Thymus (tissue), 11 donors: ENCODE results near the gene FBXO3. TPM values are rescaled to one million over a fixed set of nuclear protein-coding genes. Genes with fewer than 3 reads are reported as not detected.
A peak's percentile ranks its signal among the peaks of the same experiment; 100 is the strongest.

ENCODE experiments used
- DNase-seq, 9 donors: peaks; one replicate each; pipeline ENCODE4 v3.0.0-alpha.2; 2013; ENCODE audit warnings: low spot score in 9 of 9, low read depth in 6 of 9, missing footprints in 1 of 9
- H3K27ac ChIP-seq, 2 donors: one replicate each; pipeline ENCODE4 v1.5.1; 2013; ENCODE audit warnings: control low read depth in 1 of 2, low read depth in 1 of 2, low read length in 1 of 2, mild to moderate bottlenecking in 1 of 2, moderate library complexity in 1 of 2
- H3K27me3 ChIP-seq, 2 donors: one replicate each; pipeline ENCODE4 v1.5.1; 2013; ENCODE audit warnings: low read length in 1 of 2; ENCODE audit not compliant: control insufficient read depth in 2 of 2, insufficient read depth in 1 of 2
- H3K36me3 ChIP-seq, 2 donors: one replicate each; pipeline ENCODE4 v1.5.1; 2013; ENCODE audit warnings: low read length in 1 of 2, mild to moderate bottlenecking in 1 of 2, moderate library complexity in 1 of 2; ENCODE audit not compliant: control insufficient read depth in 2 of 2, insufficient read depth in 2 of 2
- H3K4me1 ChIP-seq, 2 donors: one replicate each; pipeline ENCODE4 v1.5.1; 2013; ENCODE audit warnings: low read length in 2 of 2; ENCODE audit not compliant: control insufficient read depth in 2 of 2, insufficient read depth in 2 of 2
- H3K4me3 ChIP-seq, 2 donors: one replicate each; pipeline ENCODE4 v1.5.1; 2013; ENCODE audit warnings: low read length in 2 of 2, control low read depth in 1 of 2, mild to moderate bottlenecking in 1 of 2
- H3K9me3 ChIP-seq, 2 donors: one replicate each; pipeline ENCODE4 v1.5.1; 2013; ENCODE audit warnings: low read length in 1 of 2, mild to moderate bottlenecking in 1 of 2; ENCODE audit not compliant: control insufficient read depth in 2 of 2, insufficient read depth in 1 of 2
- WGBS: extraction: QIAGEN DNeasy Blood & Tissue Kit; methylation state at CpG from one replicate; pipeline ENCODE4 v1.1.7; 2013; 5-methylcytosine and 5-hydroxymethylcytosine counted together
- polyA plus RNA-seq: library from polyadenylated mRNA; stranded (reverse); fragments of 200-250 nt; gene quantifications from one replicate; pipeline ENCODE4 v1.2.3, GENCODE V29; 2013
- total RNA-seq: library from RNA; stranded (reverse); fragments of 120-200 nt; gene quantifications from one replicate; pipeline ENCODE4 v1.2.4, GENCODE V29; 2013
- donor health status: healthy.

The FBXO3 gene
- total and polyA plus RNA-seq, 2 donors = 32.9 to 33.9 TPM

- H3K4me1 ChIP-seq = peaks cover 18 to 29% of the 10 kb centered on the region in 2 donors
- peak overlapping the region; percentile 78 to 96 for H3K4me3 ChIP-seq
- WGBS = 7% methylated on average over 23 of the region's 23 CpGs
Measured at GRCh38 chr11:33774736-33775466, 581 bp upstream of the FBXO3 start.

GRCh38 chr11:33773404-33773986, 825 bp downstream of the FBXO3 start:
- DNase-seq = peak in 8 of 9 donors; percentile 11 to 67 (median 32)

More at GRCh38 chr11:33774736-33775466, 581 bp upstream of the FBXO3 start:
- Histone ChIP-seq H3K36me3 (peaks cover 5% of the 10 kb centered on the region in 2 donors), H3K27me3 (peaks cover 13 to 43% of the 10 kb centered on the region in 2 donors), H3K27ac (peak overlapping the region in 1 of 2 donors; percentile 20), H3K9me3 (peaks cover 0 to 3% of the 10 kb centered on the region in 2 donors)
- no peak for DNase-seq

GRCh38 chr11:33772870-33773269, 1.4 kb downstream of the FBXO3 start:
- 89% methylated on average over 1 of the region's 1 CpG for WGBS
- peaks cover 16 to 22% of the 10 kb centered on the region in 2 donors for H3K4me1 ChIP-seq
- H3K36me3 ChIP-seq = peaks cover 8 to 15% of the 10 kb centered on the region in 2 donors
- H3K4me3 ChIP-seq = peak overlapping the region in 1 of 2 donors; percentile 96
- peaks cover 0 to 3% of the 10 kb centered on the region in 2 donors for H3K9me3 ChIP-seq
- DNase-seq = no peak
- peaks cover 13 to 33% of the 10 kb centered on the region in 2 donors for H3K27me3 ChIP-seq
- no peak overlapping the region for H3K27ac ChIP-seq

More at GRCh38 chr11:33773404-33773986, 825 bp downstream of the FBXO3 start:
- Histone ChIP-seq H3K4me3 (peak overlapping the region; percentile 78 to 96), H3K27ac (peak overlapping the region; percentile 22 to 83), H3K36me3 (peaks cover 8 to 13% of the 10 kb centered on the region in 2 donors), H3K9me3 (peaks cover 0 to 3% of the 10 kb centered on the region in 2 donors), H3K27me3 (peaks cover 13 to 39% of the 10 kb centered on the region in 2 donors), H3K4me1 (peaks cover 18 to 28% of the 10 kb centered on the region in 2 donors)
- 3% methylated on average over 22 of the region's 22 CpGs for WGBS

- Histone ChIP-seq H3K27me3 (peaks cover 13 to 27% of the 10 kb centered on the region in 2 donors), H3K4me1 (peaks cover 16 to 20% of the 10 kb centered on the region in 2 donors), H3K36me3 (peaks cover 8 to 20% of the 10 kb centered on the region in 2 donors), H3K27ac (no peak overlapping the region), H3K4me3 (no peak overlapping the region), H3K9me3 (peaks cover 0 to 3% of the 10 kb centered on the region in 2 donors)
- WGBS = 97% methylated on average over 4 of the region's 4 CpGs
- DNase-seq = no peak
Measured at GRCh38 chr11:33772300-33772699, 2.0 kb downstream of the FBXO3 start.

- no peak overlapping the region for H3K27ac ChIP-seq
- H3K36me3 ChIP-seq = peaks cover 18 to 37% of the 10 kb centered on the region in 2 donors
- 98% methylated on average over 2 of the region's 2 CpGs for WGBS
- H3K27me3 ChIP-seq = peaks cover 6 to 8% of the 10 kb centered on the region in 2 donors
- no peak for DNase-seq
- peaks cover 16 to 20% of the 10 kb centered on the region in 2 donors for H3K4me1 ChIP-seq
- H3K4me3 ChIP-seq = no peak overlapping the region
- H3K9me3 ChIP-seq = peaks cover 0 to 3% of the 10 kb centered on the region in 2 donors
Measured at GRCh38 chr11:33770236-33770635, 4.1 kb downstream of the FBXO3 start.

- no peak for DNase-seq
- peaks cover 0 to 1% of the 10 kb centered on the region in 2 donors for H3K27me3 ChIP-seq
- H3K4me3 ChIP-seq = no peak overlapping the region
- H3K9me3 ChIP-seq = peaks cover 0 to under 1% of the 10 kb centered on the region in 2 donors
- no peak overlapping the region for H3K27ac ChIP-seq
- WGBS = 92% methylated on average over 4 of the region's 4 CpGs
- peaks cover 11 to 14% of the 10 kb centered on the region in 2 donors for H3K4me1 ChIP-seq
- peaks cover 21 to 44% of the 10 kb centered on the region in 2 donors for H3K36me3 ChIP-seq
Measured at GRCh38 chr11:33769542-33769941, 4.8 kb downstream of the FBXO3 start.

GRCh38 chr11:33767624-33768023, 6.7 kb downstream of the FBXO3 start:
- WGBS = 98% methylated on average over 4 of the region's 4 CpGs
- Histone ChIP-seq H3K9me3 (no peaks in the 10 kb centered on the region), H3K27me3 (no peaks in the 10 kb centered on the region), H3K36me3 (peaks cover 23 to 50% of the 10 kb centered on the region in 2 donors), H3K4me1 (peaks cover 2 to 4% of the 10 kb centered on the region in 2 donors), H3K4me3 (no peak overlapping the region), H3K27ac (no peak overlapping the region)
- no peak for DNase-seq

- 96% methylated on average over 2 of the region's 2 CpGs for WGBS
- Histone ChIP-seq H3K27ac (no peak overlapping the region), H3K27me3 (no peaks in the 10 kb centered on the region), H3K36me3 (peaks cover 23 to 54% of the 10 kb centered on the region in 2 donors), H3K9me3 (no peaks in the 10 kb centered on the region), H3K4me3 (no peak overlapping the region), H3K4me1 (no peaks in the 10 kb centered on the region)
- DNase-seq = no peak
Measured at GRCh38 chr11:33766085-33766484, 8.2 kb downstream of the FBXO3 start.

GRCh38 chr11:33761471-33761870, 12.8 kb downstream of the FBXO3 start:
- WGBS = 96% methylated on average over 2 of the region's 2 CpGs
- H3K27ac ChIP-seq = no peak overlapping the region
- H3K27me3 ChIP-seq = no peaks in the 10 kb centered on the region
- no peak for DNase-seq
- peaks cover 29 to 55% of the 10 kb centered on the region in 2 donors for H3K36me3 ChIP-seq
- H3K4me3 ChIP-seq = no peak overlapping the region
- H3K4me1 ChIP-seq = no peaks in the 10 kb centered on the region
- no peaks in the 10 kb centered on the region for H3K9me3 ChIP-seq
